IMR-90 (cell line): ENCODE results near the gene GRID1. TPM values are rescaled to one million over a fixed set of nuclear protein-coding genes. Genes with fewer than 3 reads are reported as not detected.

ENCODE experiments used
- ATAC-seq: fragments of 200-7000 bp; cut with Tn5 transposase; 2 replicates; pipeline ENCODE4 v1.9.1; 2020; ENCODE audit warnings: low read depth, mild to moderate bottlenecking, moderate library complexity
- BruUV-seq: library from RNA; stranded (reverse); fragments of 400-500 nt; replicated peaks from 2 replicates; lab custom pipeline; 2021; lab: Mats Ljungman, UMichigan
- CTCF ChIA-PET: fragments of 300-600 bp; formaldehyde crosslinking; extraction: SDS; loops from one replicate; lab custom pipeline; 2021; ENCODE audit warnings: antibody characterized with exemption; lab: Yijun Ruan, JAX
- POLR2A ChIA-PET: fragments of 300-600 bp; sonication (Branson Sonifier 250); formaldehyde crosslinking; loops from one replicate; lab custom pipeline; 2022; ENCODE audit warnings: antibody characterized with exemption; ENCODE audit not compliant: unreplicated experiment; lab: Charles Lee
- DNase-seq: peaks from one replicate; pipeline ENCODE4 v3.0.0; 2013
- H2AFZ ChIP-seq: replicated peaks from 2 replicates; pipeline ENCODE3; 2013; ENCODE audit warnings: low read length, mild to moderate bottlenecking; ENCODE audit not compliant: poor library complexity
- H2AK5ac ChIP-seq: 2 replicates; pipeline ENCODE4 v1.6.1; 2013; ENCODE audit warnings: low read depth, low read length, inconsistent platforms
- H2AK9ac ChIP-seq: replicated peaks from 2 replicates; pipeline ENCODE3; 2013; ENCODE audit warnings: mild to moderate bottlenecking, low read depth, low read length, moderate library complexity; ENCODE audit not compliant: poor library complexity
- H2BK120ac ChIP-seq: 2 replicates; pipeline ENCODE4 v1.6.1; 2013; ENCODE audit warnings: low read depth, low read length, inconsistent platforms
- H2BK15ac ChIP-seq: 3 replicates; pipeline ENCODE4 v1.6.1; 2013; ENCODE audit warnings: low read depth, low read length, inconsistent platforms
- H2BK20ac ChIP-seq: 2 replicates; pipeline ENCODE4 v1.6.1; 2013; ENCODE audit warnings: low read depth, mild to moderate bottlenecking, inconsistent platforms, low read length, moderate library complexity
- H2BK5ac ChIP-seq: 2 replicates; pipeline ENCODE4 v1.6.1; 2013; ENCODE audit warnings: mild to moderate bottlenecking, low read depth, low read length, inconsistent platforms; ENCODE audit not compliant: poor library complexity, severe bottlenecking
- H3K14ac ChIP-seq: replicated peaks from 2 replicates; pipeline ENCODE4 v1.6.1; 2013; ENCODE audit warnings: low read depth, low read length, inconsistent platforms
- H3K18ac ChIP-seq: 2 replicates; pipeline ENCODE4 v1.6.1; 2013; ENCODE audit warnings: low read depth, low read length, control low read depth
- H3K23ac ChIP-seq: 2 replicates; pipeline ENCODE4 v1.6.1; 2013; ENCODE audit warnings: low read depth, low read length, inconsistent platforms
- H3K27ac ChIP-seq: 2 replicates; pipeline ENCODE4 v1.5.1; 2013; ENCODE audit warnings: mild to moderate bottlenecking, control low read depth, low read length; ENCODE audit not compliant: insufficient read depth
- H3K27me3 ChIP-seq: 2 replicates; pipeline ENCODE4 v1.6.1; 2013; ENCODE audit warnings: low read length; ENCODE audit not compliant: control insufficient read depth, insufficient read depth
- H3K36me3 ChIP-seq: 2 replicates; pipeline ENCODE4 v1.6.1; 2013; ENCODE audit warnings: low read length, mixed read lengths; ENCODE audit not compliant: control insufficient read depth, insufficient read depth
- H3K4ac ChIP-seq: 2 replicates; pipeline ENCODE4 v1.6.1; 2013; ENCODE audit warnings: low read depth, low read length, inconsistent platforms
- H3K4me1 ChIP-seq: 2 replicates; pipeline ENCODE4 v1.6.1; 2013; ENCODE audit warnings: low read length, mixed read lengths; ENCODE audit not compliant: control insufficient read depth, insufficient read depth
- H3K4me2 ChIP-seq: 2 replicates; pipeline ENCODE4 v1.6.1; 2013; ENCODE audit warnings: low read depth, mild to moderate bottlenecking, control low read depth, low read length, moderate library complexity
- H3K4me3 ChIP-seq: 2 replicates; pipeline ENCODE4 v1.5.1; 2013; ENCODE audit warnings: low read depth, mild to moderate bottlenecking, control low read depth, low read length, moderate library complexity; ENCODE audit not compliant: insufficient read depth
- H3K56ac ChIP-seq: 2 replicates; pipeline ENCODE4 v1.6.1; 2013; ENCODE audit warnings: low read length, inconsistent platforms; ENCODE audit not compliant: insufficient read depth; ENCODE audit errors: extremely low read depth
- H3K79me1 ChIP-seq, 2 experiments: 2 replicates each; pipeline ENCODE4 v1.6.1; 2013; ENCODE audit warnings: low read length in 2 of 2, inconsistent platforms in 1 of 2, low read depth in 1 of 2
- H3K9ac ChIP-seq: 2 replicates; pipeline ENCODE4 v1.6.1; 2013; ENCODE audit warnings: low read depth, low read length, control low read depth
- H3K9me1 ChIP-seq: 2 replicates; pipeline ENCODE4 v1.6.1; 2013; ENCODE audit warnings: low read length, inconsistent platforms; ENCODE audit not compliant: insufficient read depth
- H3K9me3 ChIP-seq: 2 replicates; pipeline ENCODE4 v1.6.1; 2013; ENCODE audit warnings: low read length; ENCODE audit not compliant: control insufficient read depth, insufficient read depth
- H4K20me1 ChIP-seq: 2 replicates; pipeline ENCODE4 v1.6.1; 2013; ENCODE audit warnings: low read length, inconsistent platforms; ENCODE audit not compliant: insufficient read depth
- H4K5ac ChIP-seq: 2 replicates; pipeline ENCODE4 v1.6.1; 2013; ENCODE audit warnings: mild to moderate bottlenecking, low read depth, low read length, control low read depth
- H4K8ac ChIP-seq, 2 experiments: 2 replicates each; pipeline ENCODE4 v1.6.1; 2013; ENCODE audit warnings: low read depth in 2 of 2, low read length in 2 of 2, control low read depth in 1 of 2, inconsistent platforms in 1 of 2
- H4K91ac ChIP-seq: 2 replicates; pipeline ENCODE4 v1.6.1; 2013; ENCODE audit warnings: low read depth, low read length, inconsistent platforms; ENCODE audit not compliant: insufficient read depth
- BHLHE40 ChIP-seq: fragments of 150-350 bp; IDR thresholded peaks from 2 replicates; pipeline ENCODE4 v1.6.1; 2016; ENCODE audit warnings: mild to moderate bottlenecking, low read depth, low read length
- CEBPB ChIP-seq: IDR thresholded peaks from 2 replicates; pipeline ENCODE4 v1.6.1; 2012; ENCODE audit warnings: low read depth, low read length, improper control_type of control experiment
- ELK1 ChIP-seq: fragments of 150-350 bp; IDR thresholded peaks from 2 replicates; pipeline ENCODE4 v1.6.1; 2016; ENCODE audit warnings: low read depth, mild to moderate bottlenecking, low read length, moderate library complexity, borderline replicate concordance
- FOS ChIP-seq: fragments of 150-350 bp; IDR thresholded peaks from 2 replicates; pipeline ENCODE4 v1.6.1; 2016; ENCODE audit warnings: low read depth, low read length
- MAZ ChIP-seq: IDR thresholded peaks from 2 replicates; pipeline ENCODE4 v1.6.1; 2012; ENCODE audit warnings: low read depth, mild to moderate bottlenecking, low read length, improper control_type of control experiment, moderate library complexity, borderline replicate concordance
- MXI1 ChIP-seq: IDR thresholded peaks from 2 replicates; pipeline ENCODE4 v1.6.1; 2012; ENCODE audit warnings: low read depth, mild to moderate bottlenecking, low read length, moderate library complexity, borderline replicate concordance
- NFE2L2 ChIP-seq: fragments of 150-350 bp; IDR thresholded peaks from 2 replicates; pipeline ENCODE4 v1.6.1; 2016; ENCODE audit warnings: low read depth, mild to moderate bottlenecking, low read length
- POLR2A ChIP-seq: IDR thresholded peaks from 2 replicates; pipeline ENCODE4 v1.6.1; 2012; ENCODE audit warnings: mild to moderate bottlenecking, low read depth, low read length
- RAD21 ChIP-seq: IDR thresholded peaks from 2 replicates; pipeline ENCODE4 v1.6.1; 2012; ENCODE audit warnings: low read length, improper control_type of control experiment
- RCOR1 ChIP-seq: IDR thresholded peaks from 2 replicates; pipeline ENCODE4 v1.6.1; 2012; ENCODE audit warnings: mild to moderate bottlenecking, low read length, improper control_type of control experiment; ENCODE audit not compliant: insufficient replicate concordance
- RFX5 ChIP-seq: IDR thresholded peaks from 2 replicates; pipeline ENCODE4 v1.8.0; 2012; ENCODE audit warnings: low read depth, mild to moderate bottlenecking, low read length, moderate library complexity
- USF2 ChIP-seq: fragments of 150-350 bp; IDR thresholded peaks from 2 replicates; pipeline ENCODE4 v1.6.1; 2017; ENCODE audit warnings: mild to moderate bottlenecking, antibody characterized with exemption, low read length, low read depth
- WGBS, 2 experiments: methylation state at CpG; one replicate each; pipeline versions ENCODE4 v1.1.5 to v1.1.7; 2013; ENCODE audit warnings: missing lambda C conversion rate in 2 of 2; ENCODE audit not compliant: insufficient read length in 1 of 2; ENCODE audit errors: extremely low coverage in 2 of 2; 5-methylcytosine and 5-hydroxymethylcytosine counted together
- dilution Hi-C: fragments of 300-500 bp; cut with HindIII; formaldehyde crosslinking; loops from one replicate; pipeline ENCODE4 v1.14.3; 2018; ENCODE audit warnings: low sequenced_read_pairs; ENCODE audit not compliant: unreplicated experiment
- in situ Hi-C: fragments of 300-500 bp; cut with MboI; formaldehyde crosslinking; loops from 3 replicates; pipeline ENCODE4 v1.14.3; 2019; ENCODE audit warnings: low sequenced_read_pairs, inconsistent platforms, mixed read lengths
- intact Hi-C: fragments of 100-400 bp; cut with micrococcal nuclease; formaldehyde crosslinking; loops from 2 replicates; pipeline ENCODE4 v1.10.0; 2022
- polyA plus RNA-seq, 3 experiments: library from polyadenylated mRNA; depleted of rRNA; stranded (reverse); fragments of >200 nt; gene quantifications; 2 replicates each; pipeline ENCODE4 v1.2.3, GENCODE V29; 2012; ENCODE audit warnings: low replicate concordance in 1 of 3
- total RNA-seq: library from RNA; depleted of rRNA; stranded (reverse); fragments of >200 nt; gene quantifications from 2 replicates; pipeline ENCODE4 v1.2.3, GENCODE V29; 2012

GRID1 gene
- total and polyA plus RNA-seq, 2 of the 4 experiments (the other 2 are of a cell fraction), result not detected

GRCh38 chr10:86191686-86192085, 174.9 kb downstream of the GRID1 start:
- Histone ChIP-seq H3K4me3 (no peak overlapping the region), H2BK15ac (no peak overlapping the region), H3K27ac (no peak overlapping the region), H2BK5ac (no peak overlapping the region), H3K79me1 (no peaks in the 10 kb centered on the region), H3K9me3 (no peaks in the 10 kb centered on the region), H4K20me1 (no peaks in the 10 kb centered on the region), H2AK5ac (no peak overlapping the region), H4K91ac (no peak overlapping the region), H3K14ac (no peak overlapping the region), H3K56ac (no peak overlapping the region), H2BK120ac (no peak overlapping the region), H3K4ac (no peak overlapping the region), H3K27me3 (no peaks in the 10 kb centered on the region), H3K9ac (no peak overlapping the region), H3K9me1 (no peaks in the 10 kb centered on the region), H3K4me2 (no peak overlapping the region), H3K23ac (no peak overlapping the region), H2AFZ (no peak overlapping the region), H2BK20ac (no peak overlapping the region), H2AK9ac (no peak overlapping the region), H3K36me3 (no peaks in the 10 kb centered on the region), H3K4me1 (no peaks in the 10 kb centered on the region), H3K18ac (no peak overlapping the region), H4K5ac (no peak overlapping the region), H4K8ac (no peak overlapping the region)
- ATAC-seq, result no peak
- in situ Hi-C loops (loop anchor here (25.0 kb wide), 1 partner anchor 396 kb away; no protein-coding TSS in a partner anchor), dilution Hi-C loops (no loop called here), intact Hi-C loops (no loop called here)
- CTCF ChIA-PET, result no interaction called here
- POLR2A ChIA-PET, result no interaction called here
- no peak for TF ChIP-seq RFX5
- no peak for TF ChIP-seq POLR2A
- no peak for TF ChIP-seq ELK1
- TF ChIP-seq MAZ, result no peak
- no peak for TF ChIP-seq MXI1
- no peak for TF ChIP-seq BHLHE40
- no peak for TF ChIP-seq RCOR1
- no peak for TF ChIP-seq CEBPB
- TF ChIP-seq RAD21, result no peak
- TF ChIP-seq USF2, result no peak
- TF ChIP-seq NFE2L2, result no peak
- TF ChIP-seq FOS, result no peak
- no CpG with 5 or more reads among the region's 4 CpGs for WGBS, 2 experiments
- no TSS peak for BruUV-seq
- DNase-seq, result no peak
